ENCODE results near the gene MMP27.

- TF ChIP-seq CTCF (IDR thresholded peaks at IDR 0.05) (no peak), TAF1 (IDR thresholded peaks at IDR 0.05; ENCODE audit: borderline replicate concordance, low read depth, low read length) (no peak), EP300 (IDR thresholded peaks at IDR 0.05; ENCODE audit: borderline replicate concordance in 1 of 2, low read depth in 1 of 2, low read length in 1 of 2) (no peak)
These were observed 61.6 kb downstream of the MMP27 start for GRCh38 chr11:102643941-102644340.

Data from SK-N-SH (cell line).